Measurements from ENCODE around the gene BEST2.
"Not testable (repeated sequence)": the region's sequence is repeated elsewhere in the genome, so short reads cannot be mapped to it uniquely, and the experiment has no call there.

BEST2 gene

GRCh38 chr19:12788682-12789097, 37.1 kb downstream of the BEST2 start:
- peak; percentile 39 for DNase-seq

GRCh38 chr19:12789098-12789903, 37.7 kb downstream of the BEST2 start:
- no peak for DNase-seq

- DNase-seq = peak; percentile 92
Measured at GRCh38 chr19:12789904-12790619, 38.5 kb downstream of the BEST2 start.

- DNase-seq = peak; percentile 48
Measured at GRCh38 chr19:12790628-12791344, 39.2 kb downstream of the BEST2 start.

- DNase-seq = peak; percentile 98
Measured at GRCh38 chr19:12791345-12792050, 39.9 kb downstream of the BEST2 start, which contains the start of gene JUNB. Gene JUNB, plus strand, starts transcription at chr19:12791486. Its CDS starts 286 bp downstream, at chr19:12791772.

- DNase-seq = peak; percentile 63
Measured at GRCh38 chr19:12792051-12792852, 40.7 kb downstream of the BEST2 start.

GRCh38 chr19:12792853-12793289, 41.3 kb downstream of the BEST2 start:
- DNase-seq = no peak

GRCh38 chr19:12793290-12794195, 42.0 kb downstream of the BEST2 start:
- DNase-seq = peak; percentile 96

- DNase-seq = peak; percentile 56
Measured at GRCh38 chr19:12794196-12794941, 42.8 kb downstream of the BEST2 start.

GRCh38 chr19:12794971-12795381, 43.4 kb downstream of the BEST2 start:
- no peak for DNase-seq

- peak; percentile 76 for DNase-seq
Measured at GRCh38 chr19:12796146-12797071, 44.8 kb downstream of the BEST2 start.

GRCh38 chr19:12797141-12797587, 45.6 kb downstream of the BEST2 start:
- no peak for DNase-seq

GRCh38 chr19:12797607-12798006, 46.0 kb downstream of the BEST2 start:
- not testable (repeated sequence) for DNase-seq

GRCh38 chr19:12799742-12800465, 48.3 kb downstream of the BEST2 start:
- DNase-seq = no peak

- DNase-seq = no peak
Measured at GRCh38 chr19:12800466-12800770, 48.8 kb downstream of the BEST2 start.

GRCh38 chr19:12800923-12801465, 49.4 kb downstream of the BEST2 start:
- no peak for DNase-seq

- DNase-seq = peak; percentile 63
Measured at GRCh38 chr19:12801466-12802266, 50.1 kb downstream of the BEST2 start, which contains the start of the genes PRDX2 and THSD8. Gene PRDX2, minus strand, starts transcription at chr19:12801800. Its CDS starts 539 bp downstream, at chr19:12801261. Gene THSD8, plus strand, starts transcription at chr19:12802069. Its CDS starts 3 bp downstream, at chr19:12802072.
